GM18909 (cell line): ENCODE results near the gene ERC2.
"Not testable (repeated sequence)": the region's sequence is repeated elsewhere in the genome, so short reads cannot be mapped to it uniquely, and the experiment has no call there.

Source experiments
- ATAC-seq: cut with Tn5 transposase; IDR thresholded peaks from one replicate; pipeline ENCODE4 v1.9.1; 2021; ENCODE audit warnings: mild to moderate bottlenecking; ENCODE audit not compliant: unreplicated experiment, poor library complexity

The ERC2 gene

GRCh38 chr3:56268616-56269383, 199.5 kb downstream of the ERC2 start:
- ATAC-seq: no peak

DNA sequence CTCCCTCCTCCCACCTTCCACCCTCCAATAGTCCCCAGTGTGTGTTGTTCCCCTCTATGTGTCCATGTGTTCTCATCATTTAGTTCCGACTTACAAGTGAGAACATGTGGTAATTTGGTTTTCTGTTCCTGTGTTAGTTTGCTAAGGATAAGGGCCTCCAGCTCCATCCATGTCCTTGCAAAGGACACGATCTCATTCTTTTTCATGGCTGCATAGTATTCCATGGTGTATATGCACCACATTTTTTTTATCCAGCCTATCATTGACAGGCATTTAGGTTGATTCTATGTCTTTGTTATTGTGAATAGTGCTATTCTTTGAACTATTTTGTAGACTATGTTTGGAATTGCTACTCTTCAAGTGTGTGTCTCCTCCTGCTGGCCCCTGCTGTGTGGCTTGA, 206.4 kb downstream of the ERC2 start:
- not testable (repeated sequence) for ATAC-seq

GRCh38 chr3:56260262-56260661, 208.0 kb downstream of the ERC2 start:
- no peak for ATAC-seq

GRCh38 chr3:56257826-56258225, 210.4 kb downstream of the ERC2 start:
- no peak for ATAC-seq

GRCh38 chr3:56254835-56255234, 213.4 kb downstream of the ERC2 start:
- no peak for ATAC-seq

- no peak for ATAC-seq
Measured at GRCh38 chr3:56253941-56254665, 214.2 kb downstream of the ERC2 start.

DNA sequence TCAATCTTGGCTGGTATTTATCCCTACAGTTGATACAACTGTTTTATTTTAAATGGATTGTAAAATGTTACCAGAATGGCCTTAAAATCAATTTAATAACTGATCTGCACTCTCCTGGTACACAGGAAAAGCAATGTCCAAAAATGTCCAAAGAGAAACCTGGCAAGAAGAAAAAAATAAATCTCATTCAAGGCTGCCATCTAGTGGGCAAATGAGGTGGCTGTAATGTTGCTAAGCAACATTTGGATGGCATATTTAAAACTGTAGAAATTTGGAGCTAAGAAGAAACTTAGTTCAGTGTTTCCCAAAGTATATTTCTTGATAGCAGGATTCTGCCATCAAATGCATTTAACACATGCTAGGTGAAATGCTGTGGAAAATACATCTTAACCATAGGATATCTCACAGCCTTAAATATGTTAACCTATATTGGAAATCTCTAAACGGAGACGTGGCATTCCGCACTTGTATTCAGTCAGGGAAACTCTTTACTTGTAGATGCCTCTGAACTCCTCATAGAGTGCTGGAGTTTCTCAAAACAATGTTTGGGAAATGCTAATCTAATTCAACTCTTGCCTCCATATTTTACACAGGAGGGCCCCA, 216.8 kb downstream of the ERC2 start:
- ATAC-seq: no peak

DNA sequence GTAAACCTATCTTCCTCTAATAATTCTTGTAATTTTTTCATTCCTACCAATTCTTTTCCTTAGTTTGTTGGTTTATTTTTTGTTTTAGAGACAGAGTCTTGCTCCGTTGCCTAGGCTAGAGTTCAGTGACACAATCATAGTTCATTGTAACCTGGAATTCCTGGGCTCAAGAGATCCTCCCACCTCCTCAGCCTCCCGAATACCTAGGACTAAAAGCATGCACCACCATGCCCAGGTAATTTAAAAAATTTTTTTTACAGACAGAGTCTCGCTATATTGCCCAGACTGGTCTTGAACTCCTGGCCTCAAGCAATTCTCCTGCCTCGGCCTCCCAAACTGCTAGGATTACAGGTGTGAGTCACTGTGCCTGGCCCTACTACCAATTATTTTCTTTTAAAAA, 220.2 kb downstream of the ERC2 start:
- ATAC-seq: no peak

DNA sequence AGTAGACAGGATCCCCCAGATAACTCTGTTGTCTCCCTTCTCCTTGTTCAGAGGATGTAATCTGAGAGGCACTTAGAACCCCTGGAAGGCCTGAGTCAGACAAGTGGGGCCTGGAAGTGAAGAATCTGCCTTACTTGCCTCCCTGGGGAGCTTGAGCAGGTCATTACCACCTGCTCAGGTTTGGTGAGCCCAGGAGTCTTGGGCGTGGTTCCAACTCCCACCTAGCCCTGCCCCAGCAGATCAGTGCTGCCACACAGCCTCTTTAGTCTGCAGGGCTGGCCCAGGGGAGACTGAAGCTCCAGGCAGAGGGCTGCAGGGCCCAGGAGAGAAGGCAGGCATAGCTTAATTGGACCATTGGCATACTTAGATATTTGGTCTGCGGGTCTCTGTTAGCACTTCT, 230.0 kb downstream of the ERC2 start:
- no peak for ATAC-seq

- ATAC-seq: no peak
Measured at GRCh38 chr3:56233742-56234141, 234.5 kb downstream of the ERC2 start.

DNA sequence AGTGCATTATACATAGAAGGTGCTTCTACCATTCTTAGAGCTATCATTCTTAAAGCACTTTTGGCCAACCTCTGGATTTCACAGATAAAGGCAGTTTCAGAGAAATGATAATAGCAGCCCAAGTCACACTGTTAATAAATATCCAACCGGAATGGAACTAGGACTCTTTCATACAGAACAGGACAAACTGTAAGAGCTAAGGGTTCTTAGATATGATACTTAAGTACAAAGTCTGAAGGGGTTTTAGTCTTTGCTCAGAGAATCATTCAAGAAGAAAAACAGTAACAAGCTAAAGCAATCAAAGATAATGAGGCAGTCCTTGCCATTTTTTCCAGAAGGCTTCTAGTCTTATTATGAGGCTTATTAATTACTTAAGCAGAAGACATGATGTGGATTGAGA, 239.0 kb downstream of the ERC2 start:
- ATAC-seq: no peak

GRCh38 chr3:56222866-56223265, 245.4 kb downstream of the ERC2 start:
- ATAC-seq: no peak

- ATAC-seq: no peak
Measured at GRCh38 chr3:56219894-56220805, 248.1 kb downstream of the ERC2 start.

DNA sequence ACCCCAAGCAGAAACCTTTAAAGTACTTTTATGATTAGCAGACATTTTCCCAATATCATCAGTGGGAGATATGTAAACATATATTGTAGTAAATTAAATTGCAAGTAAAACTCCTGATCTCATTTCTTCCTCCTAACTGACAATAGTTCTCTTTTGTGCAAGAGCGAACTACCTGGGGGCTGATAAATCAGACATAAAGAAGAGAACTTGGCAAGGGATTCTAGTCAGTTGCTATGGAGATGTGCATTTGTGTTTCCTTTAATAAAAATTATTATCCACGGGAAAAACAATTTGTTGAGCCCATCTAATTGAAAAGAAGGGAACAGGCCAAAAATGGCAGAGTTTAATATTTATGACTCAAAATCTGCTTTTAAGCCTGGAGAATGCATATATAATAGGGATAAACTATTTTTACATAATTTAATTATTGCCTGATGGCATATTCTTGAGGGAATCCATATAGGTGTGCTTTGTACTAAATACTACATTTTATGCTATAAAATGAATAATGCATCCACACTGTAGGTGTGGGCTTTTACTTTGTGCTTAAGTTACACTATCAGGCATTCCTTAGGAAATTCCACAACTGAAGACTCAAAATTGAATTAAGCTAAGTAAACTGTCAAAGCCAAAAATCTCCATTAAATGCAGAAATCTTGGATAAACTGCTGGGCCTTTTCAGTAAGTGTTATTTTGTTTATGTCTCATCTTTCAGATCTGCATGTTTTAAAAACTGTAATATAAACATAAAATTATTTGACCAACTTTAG, 258.1 kb downstream of the ERC2 start:
- no peak for ATAC-seq

GRCh38 chr3:56207922-56208321, 260.3 kb downstream of the ERC2 start:
- no peak for ATAC-seq

GRCh38 chr3:56205406-56205805, 262.9 kb downstream of the ERC2 start:
- no peak for ATAC-seq

DNA sequence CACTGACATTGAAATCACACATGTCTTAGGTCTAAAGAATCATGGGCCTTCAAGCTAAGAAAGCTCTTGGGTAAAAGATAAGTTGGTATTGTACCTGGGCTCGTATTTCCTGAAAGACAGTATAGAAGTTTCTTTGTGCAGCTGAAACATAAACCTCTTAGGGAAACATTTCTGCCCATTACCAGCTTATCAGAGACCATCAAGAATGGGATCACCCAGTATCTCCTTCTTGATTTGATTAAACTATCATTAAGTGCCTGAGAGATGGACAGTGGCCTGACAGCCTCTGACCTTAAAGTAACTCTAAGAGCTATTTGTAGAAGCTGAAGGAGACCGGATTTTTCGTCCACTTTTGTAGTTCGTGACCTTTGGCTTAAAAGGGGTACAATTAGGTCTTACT, 265.3 kb downstream of the ERC2 start:
- ATAC-seq: no peak

DNA sequence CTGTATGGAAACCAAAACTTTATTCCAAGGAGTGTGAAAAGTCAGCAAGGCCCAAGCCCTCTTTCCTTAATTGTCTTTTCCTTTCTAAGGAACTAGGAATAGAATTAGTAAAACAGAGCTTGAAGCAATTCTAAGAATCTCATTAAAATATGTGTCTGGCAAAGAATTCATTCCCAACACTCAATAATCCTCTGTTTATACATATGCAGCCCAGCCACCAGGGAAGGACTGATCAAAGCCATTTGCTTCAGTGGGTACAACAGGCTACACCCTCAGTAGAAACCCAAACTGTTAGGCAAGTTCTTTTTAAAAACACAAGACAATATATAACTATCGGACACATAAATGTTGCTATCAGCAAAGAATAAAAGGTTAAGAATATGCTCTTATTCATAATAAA, 266.9 kb downstream of the ERC2 start:
- no peak for ATAC-seq

- no peak for ATAC-seq
Measured at GRCh38 chr3:56200251-56200650, 268.0 kb downstream of the ERC2 start.

- no peak for ATAC-seq
Measured at GRCh38 chr3:56197991-56198390, 270.3 kb downstream of the ERC2 start.
